Glomerular visceral epithelial cell (primary cell): ENCODE results near the gene MUC6.

Experiments used
- DNase-seq: peaks from one replicate; pipeline ENCODE4 v3.0.0-alpha.2; 2016; ENCODE audit errors: extremely low spot score

The MUC6 gene

DNA sequence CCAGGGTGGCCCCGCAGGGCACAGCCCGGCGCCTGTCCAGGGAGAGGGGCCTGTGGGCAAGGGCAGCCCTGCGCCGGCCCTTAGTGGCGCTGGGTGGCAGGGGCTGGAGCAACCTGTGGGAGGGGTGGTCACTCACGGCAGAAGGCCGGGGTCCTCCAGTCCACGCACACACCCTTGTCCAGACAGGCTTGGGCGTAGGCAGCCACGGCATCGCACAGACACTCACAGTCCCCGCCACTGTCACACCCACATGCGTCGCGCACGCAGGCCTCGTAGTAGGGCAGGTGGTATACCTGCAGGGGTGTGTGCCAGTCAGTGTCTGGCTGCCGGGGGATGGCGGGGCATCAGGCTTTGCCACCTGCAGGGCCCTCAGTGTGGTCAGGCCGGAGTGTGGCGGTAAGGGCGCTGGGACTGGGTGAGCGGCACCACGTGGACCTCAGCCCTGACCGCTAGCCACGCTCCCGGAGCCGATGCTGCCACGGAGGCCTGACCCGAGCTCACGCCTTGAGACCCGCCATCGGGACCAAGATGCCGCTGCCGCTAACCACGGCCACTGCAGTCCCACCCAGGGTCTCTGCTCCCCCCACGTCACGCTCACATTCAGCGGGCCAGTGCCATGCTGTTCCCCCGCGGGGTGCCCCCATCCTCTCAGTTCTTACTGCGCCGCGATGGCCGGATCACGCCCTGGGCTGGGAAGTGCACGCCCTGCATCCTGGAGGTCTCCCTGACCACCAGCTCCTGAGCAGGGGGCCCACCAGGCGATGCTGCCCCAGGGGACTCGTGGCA is 12.5 kb downstream of the MUC6 start:
- no peak for DNase-seq

DNA sequence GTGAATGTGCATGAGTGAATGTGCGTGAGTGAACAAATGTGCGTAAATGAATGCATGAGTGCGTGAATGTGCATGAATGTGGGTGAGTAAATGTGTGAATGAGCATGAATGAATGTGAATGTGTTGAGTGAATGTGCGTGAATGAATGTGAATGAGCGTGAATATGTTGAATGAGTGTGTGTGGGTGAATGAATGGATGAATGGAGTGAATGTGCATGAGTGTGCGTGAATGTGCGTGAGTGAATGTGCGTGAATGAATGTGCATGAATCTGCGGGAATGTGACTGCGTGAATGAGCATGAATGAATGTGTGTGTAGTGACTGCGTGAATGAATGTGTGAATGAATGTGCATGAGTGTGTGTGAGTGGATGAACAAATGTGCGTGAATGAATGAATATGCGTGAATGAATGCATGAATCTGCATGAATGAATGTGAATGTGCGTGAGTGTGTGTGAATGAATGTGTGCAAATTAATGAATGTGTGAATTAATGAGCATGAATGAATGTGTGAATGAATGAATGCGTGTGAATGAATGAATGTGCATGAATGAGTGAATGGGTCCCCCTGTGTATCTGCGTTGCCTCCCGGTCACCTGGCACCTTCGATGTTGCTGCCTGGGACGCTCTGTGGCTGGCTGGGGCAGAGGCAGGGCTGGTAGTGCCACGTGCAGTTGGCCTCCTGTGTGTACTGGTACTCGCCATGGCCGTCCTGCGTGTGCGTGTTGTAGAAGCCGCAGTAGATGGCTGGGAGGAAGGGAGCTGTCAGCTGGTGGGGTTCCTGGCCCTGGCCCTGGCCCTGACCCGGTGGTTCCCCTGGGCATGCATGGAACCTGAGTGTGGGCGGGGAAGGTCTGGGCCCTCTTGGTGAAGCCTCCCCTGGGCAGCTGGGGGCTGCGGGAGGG is 13.4 kb downstream of the MUC6 start:
- DNase-seq, result no peak

DNA sequence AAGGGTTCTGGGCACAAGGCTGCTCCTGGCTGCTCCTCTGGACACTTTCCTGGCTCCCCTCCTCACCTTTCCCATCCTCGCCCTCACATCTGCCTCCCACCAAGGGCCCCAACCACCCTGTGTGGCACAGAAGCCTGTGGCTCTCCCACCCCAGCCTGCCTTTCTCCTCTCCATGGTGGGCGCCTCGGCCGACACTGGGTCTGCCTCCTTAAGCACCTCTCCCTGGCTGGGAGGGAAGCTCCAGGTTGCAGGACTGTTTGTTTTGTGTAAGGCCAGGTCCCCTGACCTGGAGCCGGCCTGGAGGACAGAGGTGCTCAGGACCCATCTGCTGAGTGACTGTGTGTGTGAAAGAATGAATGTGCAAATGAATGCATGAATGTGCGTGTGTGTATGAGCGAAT is 14.1 kb downstream of the MUC6 start:
- no peak for DNase-seq

DNA sequence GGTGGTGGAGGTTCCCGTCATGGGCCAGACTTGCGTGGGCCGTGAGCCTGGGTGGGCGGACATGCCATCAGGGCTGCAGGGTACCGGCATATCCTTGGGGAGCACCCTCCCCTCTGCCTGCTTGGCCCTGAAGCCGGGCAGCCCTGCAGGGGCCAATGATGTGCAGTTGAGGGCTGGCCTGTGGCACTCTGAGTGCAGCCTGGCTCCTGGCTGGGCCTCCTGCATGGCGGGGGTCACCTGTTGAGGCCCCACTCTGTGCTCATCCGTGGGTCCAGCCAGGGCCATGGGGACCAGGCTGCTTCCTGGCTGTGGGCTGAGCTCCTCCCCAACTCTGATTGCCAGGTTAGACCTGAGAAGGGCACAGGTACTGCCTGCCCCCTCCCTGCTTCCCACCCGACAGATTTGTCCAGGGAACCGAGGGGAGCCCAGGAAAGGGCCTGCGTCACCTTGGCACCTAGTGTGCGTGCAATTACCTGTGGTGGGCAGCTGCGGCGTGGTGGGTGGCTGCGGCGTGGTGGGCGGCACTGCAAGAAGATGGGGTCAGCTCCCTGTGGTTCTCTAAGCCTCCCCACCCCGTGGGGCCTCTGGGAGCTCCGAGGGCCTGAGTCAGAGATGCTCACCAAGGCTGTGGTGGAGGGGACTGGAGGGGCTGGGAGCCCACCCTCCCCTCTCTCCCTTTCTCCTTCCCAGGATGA is 16.2 kb downstream of the MUC6 start:
- no peak for DNase-seq

DNA sequence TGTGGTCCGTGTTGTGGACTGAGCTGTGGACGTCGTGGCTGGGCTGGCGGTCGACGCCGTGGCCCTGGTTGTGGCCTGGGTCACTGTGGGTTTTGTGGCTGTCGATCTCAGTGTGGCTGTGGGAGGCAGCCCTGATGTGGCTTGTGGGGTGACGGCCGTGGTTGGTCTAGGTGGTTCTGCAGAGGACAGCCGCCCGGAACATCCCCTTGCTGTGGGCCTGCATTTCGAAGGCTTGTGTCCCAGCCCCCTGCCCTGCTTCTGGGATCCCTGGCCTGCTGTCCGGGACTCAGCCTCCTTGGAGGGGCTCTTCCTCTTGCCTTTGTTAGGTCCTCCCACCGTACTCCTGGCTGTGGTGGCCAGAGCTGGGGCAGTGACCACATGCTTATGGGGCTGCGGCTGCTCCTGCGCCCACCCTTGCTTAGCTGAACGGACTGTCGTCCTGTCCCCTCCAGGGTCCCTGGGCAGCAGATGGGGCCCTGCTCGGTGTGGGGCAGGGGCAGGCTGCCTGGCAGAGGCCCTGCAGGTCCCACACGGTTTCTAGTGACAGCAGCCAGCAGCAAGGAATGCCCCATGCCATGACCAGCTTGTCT is 17.1 kb downstream of the MUC6 start:
- no peak for DNase-seq

DNA sequence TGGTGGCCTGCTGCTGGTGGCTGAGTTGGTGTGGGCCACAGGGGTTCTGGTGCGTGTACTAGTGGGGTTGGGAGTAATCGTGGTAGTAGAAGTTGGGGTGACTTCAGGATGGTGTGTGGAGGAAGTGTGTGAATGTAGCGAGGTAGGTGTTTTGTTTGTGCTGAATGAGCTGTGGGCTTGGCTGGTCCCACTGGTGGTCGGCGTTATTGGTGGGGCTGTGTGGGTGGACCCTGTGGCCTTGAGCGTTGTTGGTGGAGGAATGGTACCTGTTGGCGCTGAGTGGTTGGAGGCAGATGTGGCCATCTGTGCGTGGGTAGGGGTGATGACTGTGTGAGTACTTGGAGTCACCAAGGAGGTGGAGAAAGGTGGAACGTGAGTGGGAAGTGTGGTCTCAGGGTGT is 18.4 kb downstream of the MUC6 start:
- DNase-seq, result no peak

DNA sequence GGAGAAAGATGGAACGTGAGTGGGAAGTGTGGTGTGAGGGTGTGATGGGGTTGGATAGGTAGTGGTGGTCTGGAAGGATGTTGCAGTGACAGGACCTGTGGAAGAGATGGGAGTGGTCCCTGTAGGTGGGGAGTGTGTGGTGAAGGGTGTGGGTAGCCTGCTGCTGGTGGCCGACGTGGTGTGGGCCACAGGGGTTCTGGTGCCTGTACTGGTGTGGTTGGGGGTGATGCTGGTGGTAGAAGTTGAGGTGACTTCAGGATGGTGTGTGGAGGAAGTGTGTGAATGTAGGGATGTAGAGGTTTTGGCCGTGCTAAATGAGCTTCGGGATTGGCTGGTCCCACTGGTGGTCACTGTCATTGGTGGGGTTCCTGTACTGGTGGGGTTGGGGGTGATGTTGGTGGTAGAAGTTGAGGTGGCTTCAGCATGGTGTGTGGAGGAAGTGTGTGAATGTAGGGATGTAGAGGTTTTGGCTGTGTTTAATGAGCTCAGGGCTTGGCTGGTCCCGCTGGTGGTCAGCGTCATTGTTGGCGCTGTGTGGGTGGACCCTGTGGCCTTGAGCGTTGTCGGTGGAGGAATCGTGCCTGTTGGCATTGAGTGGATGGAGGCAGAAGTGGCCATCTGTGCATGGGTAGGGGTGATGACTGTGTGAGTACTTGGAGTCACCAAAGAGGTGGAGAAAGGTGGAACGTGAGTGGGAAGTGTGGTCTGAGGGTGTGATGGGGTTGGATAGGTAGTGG is 19.1 kb downstream of the MUC6 start:
- peak; percentile 10 for DNase-seq

DNA sequence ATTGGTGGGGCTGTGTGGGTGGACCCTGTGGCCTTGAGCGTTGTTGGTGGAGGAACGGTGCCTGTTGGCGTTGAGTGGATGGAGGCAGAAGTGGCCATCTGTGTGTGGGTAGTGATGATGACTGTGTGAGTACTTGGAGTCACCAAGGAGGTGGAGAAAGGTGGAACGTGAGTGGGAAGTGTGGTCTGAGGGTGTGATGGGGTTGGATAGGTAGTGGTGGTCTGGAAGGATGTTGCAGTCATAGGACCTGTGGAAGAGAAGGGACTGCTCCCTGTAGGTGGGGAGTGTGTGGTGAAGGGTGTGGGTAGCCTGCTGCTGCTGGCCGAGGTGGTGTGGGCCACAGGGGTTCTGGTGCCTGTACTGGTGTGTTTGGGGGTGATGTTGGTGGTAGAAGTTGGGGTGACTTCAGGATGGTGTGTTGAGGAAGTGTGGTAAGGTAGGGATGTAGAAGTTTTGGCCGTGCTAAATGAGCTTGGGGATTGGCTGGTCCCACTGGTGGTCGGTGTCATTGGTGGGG is 19.9 kb downstream of the MUC6 start:
- DNase-seq, result peak; percentile 12

DNA sequence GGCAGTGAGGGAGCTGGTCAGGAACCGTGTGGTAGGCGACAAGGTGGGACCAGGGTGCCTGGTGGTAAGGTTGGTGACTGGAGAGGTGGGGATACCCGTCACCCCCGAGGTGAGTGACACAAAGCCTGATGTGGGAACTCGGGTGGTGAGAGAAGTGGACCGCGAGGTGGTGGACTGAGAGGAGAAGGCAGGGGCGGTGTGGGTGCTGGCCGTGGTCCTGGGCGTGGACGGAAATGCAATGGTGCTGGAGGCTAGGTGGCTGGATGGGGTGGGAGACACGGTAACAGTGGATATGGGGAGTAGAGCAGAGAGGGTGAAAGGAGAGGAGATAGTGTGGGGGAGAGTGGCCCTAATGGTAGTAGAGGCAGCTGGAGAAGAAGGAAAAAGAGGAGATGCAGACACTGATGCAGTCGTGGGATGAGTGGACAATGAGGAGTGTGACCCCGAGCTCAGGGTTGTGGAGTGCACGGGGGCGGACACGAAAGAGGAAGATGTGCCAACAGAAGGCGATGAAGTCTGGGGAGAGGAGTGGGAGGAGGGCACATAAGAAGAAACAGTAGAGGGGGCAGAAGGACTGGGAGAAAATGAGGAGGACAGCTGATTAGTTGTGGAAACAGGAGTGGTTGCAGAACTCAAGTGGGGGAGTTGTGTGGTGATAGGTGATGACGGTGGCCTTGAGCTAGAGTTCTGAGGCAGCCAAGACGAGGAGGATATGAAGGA is 20.5 kb downstream of the MUC6 start:
- no peak for DNase-seq

DNA sequence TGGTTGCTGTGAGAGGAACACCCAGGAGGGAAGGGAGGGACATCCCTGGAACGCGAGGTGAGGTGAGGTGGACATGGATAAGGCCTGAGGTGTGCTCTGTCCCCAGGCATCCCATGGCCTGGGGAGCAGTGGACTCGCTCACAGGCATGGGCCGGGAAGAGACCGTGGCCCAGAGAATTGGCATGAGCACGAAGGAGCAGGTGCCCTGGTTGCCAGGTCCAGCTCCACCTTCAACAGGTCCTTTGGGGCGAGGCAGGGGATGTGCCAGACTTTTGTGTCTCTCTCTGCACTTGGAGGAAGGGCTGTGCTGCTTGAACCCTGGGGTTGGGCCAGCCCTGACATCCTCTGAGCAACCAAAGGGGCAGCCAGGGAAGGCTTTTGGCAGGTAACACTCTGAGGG is 21.5 kb downstream of the MUC6 start:
- DNase-seq, result no peak

DNA sequence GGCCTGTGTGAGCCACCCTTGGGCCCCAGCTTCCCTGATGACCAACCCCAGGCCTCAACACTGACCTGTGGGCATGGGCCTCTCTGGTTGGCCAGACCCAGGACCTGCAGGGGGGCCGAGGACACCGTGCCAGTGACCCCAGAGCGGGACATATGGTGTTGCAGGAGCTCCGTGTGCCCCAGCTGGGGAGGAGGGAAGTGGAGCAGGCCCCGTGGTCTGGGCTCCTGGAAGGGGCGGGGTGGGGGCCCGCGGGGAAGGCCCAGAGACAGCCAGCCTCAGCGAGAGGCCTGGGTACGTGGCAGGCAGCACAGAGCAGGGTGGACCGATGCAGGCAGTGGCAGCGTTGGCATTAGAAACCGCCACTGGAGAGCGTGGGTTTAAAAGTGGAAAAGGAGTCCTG is 22.2 kb downstream of the MUC6 start:
- DNase-seq, result no peak

DNA sequence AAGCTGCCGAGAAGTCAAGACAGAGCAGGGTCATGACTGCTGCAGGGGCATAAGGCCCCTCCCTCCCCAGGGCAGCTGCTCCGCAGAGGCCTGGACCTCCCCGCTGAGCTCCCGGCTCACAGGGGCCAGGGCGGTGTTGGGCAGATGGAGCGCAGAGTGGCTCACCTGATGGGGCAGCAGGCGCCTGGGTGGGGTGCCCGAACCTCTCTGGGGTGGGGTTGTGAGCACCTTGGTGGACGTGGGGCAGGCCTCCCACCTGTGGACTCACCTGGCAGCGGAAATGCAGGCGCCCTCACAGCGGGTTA is 22.9 kb downstream of the MUC6 start:
- DNase-seq, result no peak

DNA sequence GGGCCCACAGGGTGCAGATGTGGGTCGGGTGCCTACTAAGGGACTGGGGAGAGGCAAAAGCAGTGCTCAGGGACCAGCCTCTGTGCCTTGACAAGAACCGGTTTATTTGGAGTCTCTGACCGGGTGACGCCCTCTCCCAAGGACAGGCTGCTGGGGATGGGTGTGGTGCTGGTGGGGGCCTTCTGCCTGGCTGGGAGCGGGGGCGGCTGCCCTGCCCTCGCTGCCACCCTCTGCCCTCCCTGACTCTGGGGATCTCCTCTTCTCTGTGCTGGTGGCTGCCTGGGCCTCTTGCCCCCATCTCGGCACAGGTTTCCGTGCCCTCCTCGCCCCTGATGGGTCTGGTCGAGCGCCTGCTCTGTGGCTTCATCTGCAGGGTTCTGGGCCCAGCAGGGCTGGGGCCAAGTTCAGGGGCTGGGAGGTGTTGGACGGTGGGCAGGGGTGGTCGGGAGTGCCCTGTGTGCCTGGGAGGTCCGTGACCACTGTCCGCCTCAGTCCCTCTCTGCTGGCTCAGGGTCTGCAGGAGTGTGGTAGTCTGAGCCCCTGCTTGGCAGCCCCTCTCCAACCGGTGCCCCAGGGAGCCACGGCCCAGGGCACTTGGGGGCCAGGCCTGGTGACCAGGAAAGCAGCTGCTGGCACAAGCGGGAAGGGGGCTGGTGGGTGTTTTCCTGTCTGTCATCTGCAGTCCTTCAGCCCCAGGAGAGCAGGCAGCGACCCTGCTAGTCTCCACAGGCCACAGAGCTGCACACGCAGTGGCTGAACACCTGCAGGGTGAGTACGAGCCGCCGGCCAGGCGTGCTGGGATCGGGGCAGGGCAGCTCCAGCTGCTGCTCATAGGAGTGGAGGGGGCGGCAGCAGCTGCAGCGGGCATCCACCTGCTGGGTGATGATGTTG is 23.5 kb downstream of the MUC6 start:
- DNase-seq, result no peak

DNA sequence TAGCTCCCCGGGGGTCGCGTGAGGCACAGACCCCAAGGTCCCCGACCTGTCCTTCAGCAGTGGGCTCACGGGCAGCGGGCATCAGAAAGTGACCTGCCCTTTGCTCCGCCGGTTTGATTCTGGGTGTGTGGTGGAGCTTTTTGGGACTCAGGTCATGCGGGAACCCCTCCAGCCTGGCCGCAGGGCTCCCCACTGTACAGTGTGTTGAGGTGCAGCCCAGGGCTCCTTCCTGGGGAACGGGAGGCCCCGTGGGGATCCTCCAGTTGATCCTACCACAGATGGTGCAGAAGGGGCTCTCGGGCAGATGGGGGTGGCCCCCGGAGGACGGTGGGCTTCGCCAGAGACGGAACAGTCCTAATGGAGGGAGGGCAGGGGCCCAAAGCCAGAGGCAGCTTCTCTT is 24.2 kb downstream of the MUC6 start:
- no peak for DNase-seq

DNA sequence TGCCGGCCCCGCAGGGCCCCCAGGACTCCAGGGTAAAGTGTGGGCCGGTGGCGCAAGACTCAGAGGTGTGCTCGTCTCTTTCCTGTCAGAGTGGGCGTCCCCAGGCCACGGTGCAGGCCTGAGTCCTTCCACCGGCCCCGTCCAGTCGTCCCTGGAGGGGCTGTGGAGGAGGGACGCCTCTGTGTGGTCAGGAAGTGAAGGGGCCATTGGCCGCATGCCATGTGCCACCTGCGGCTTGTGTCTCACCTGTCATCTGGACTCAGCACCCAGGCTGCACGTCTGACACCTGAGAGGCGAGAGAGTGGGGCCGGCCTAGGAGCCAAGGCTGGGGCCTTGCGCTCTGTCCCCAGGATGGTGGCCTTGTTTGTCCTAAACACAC is 25.2 kb downstream of the MUC6 start:
- DNase-seq, result no peak

DNA sequence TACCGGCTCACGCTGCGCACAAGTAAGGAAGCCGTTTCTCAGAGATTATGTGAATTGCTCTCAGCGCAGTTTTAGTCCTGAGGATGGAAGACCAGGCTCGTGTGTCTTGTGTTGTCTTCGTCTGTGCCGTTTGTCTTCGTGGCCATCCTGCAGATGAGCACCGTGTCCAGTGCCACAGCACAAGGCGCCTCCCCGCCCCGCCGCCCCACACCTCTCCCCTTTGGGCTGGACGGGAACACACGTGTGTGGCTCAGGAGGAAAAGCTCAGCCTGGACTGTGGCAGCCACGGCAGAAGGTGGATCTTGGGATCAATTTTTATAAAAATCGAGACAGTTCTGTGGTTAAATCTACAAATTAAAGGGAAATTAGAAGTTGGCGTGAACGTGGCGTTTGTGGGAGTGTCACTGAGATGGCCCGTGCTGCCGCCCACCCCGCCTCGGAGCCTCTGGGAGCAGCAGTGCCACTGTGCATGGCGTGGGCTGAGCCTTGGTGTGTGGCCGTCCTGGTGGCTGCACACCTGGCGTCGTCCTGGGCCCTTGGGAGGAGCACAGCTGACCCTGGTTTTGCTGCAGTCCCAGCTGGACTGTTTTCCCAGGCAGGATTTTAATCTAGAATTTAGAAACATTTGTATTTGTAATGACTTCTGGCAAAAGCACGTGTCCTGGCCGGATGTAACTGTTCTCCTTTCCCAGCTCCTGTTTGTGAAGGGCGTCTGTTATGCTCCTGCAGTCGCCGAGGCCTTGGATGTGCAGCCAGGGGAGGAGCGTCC is 25.8 kb downstream of the MUC6 start:
- DNase-seq, result no peak

DNA sequence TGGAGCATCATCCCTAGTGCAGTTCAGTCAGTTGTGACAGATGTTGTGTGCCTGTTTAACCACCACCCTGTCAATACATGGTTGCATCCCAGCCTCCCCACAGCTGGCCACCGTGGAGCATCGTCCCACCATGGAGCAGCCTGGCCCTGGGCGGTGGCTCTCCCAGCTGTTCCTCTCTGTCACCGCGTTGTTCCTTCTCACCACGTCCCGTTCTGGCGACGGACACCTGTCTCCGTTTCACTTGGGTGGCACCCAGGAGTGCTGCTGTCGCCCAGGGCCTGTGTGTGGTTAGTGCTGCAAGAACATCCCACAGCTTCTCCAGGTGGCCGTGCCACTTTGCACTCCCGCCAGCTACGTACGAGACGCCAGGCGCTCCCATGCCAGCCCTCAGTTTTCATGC is 26.5 kb downstream of the MUC6 start:
- DNase-seq, result no peak

DNA sequence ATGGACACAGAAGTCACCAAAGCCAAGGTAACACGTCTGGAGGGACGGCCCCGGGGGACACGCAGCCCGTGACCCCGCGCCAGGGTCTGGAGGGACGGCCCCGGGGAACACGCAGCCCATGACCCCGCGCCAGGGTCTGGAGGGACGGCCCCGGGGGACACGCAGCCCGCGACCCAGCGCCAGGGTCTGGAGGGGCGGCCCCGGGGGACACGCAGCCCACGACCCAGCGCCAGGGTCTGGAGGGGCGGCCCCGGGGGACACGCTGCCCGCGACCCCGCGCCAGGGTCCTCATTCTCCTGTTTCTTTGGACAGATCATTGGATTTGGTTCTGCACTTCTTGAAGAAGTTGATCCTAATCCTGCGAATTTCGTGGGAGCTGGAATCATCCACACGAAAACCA is 27.1 kb downstream of the MUC6 start:
- DNase-seq, result no peak

DNA sequence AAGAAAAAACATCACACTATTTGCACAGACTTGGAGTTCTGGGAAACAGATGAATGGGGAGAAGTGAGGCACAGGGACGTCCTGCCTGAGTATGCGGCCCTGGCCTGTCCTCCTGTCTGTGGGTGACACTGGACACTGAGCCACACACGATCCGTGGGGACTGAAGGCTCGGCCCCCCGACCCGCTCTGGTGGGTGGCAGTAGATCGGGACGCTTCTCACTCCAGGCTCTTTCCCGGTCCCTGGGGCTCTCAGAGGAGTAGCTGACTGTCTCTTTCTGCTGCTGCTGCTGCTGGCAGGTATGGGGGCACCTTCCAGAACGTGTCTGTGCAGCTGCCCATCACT is 27.7 kb downstream of the MUC6 start:
- no peak for DNase-seq
